Measurements from ENCODE around the gene FKBP4. TPM values are rescaled to one million over a fixed set of nuclear protein-coding genes. Genes with fewer than 3 reads are reported as not detected.

The FKBP4 gene
- total RNA-seq, 4 donors from 2014 or later, result 34.7 to 47.0 (median 41.1) TPM

DNA sequence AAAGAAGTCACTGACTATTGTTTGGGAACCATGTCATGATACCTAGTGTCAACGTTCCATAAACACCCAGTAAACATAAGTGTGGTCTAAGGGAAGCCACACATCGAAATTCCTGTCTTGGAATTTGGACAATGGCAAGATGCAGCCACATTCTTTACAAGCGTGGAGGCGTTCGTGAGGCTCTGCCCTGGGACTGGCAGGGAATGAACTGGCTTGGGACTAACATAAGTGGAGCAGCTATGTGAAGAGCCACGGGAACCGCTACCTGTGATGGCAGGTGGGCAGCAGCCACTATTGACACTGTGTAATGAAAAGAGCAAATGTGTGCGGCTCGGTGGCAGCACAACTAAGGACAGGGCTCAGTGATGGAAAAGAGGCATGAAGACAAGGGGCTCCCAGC, 50.0 kb downstream of the FKBP4 start:
- Histone ChIP-seq H3K27me3 (no peaks in the 10 kb centered on the region), H3K27ac (peak overlapping the region in 3 of 4 donors; percentile 24 to 56 (median 54)), H3K4me3 (no peak overlapping the region), H3K9me3 (no peaks in the 10 kb centered on the region), H3K4me1 (peaks cover 0 to 5% (median 0%) of the 10 kb centered on the region in 3 donors), H3K36me3 (peaks cover 0 to 31% of the 10 kb centered on the region in 2 donors)
- TF ChIP-seq POLR2A (IDR thresholded peaks at IDR 0.05), result no peak
- TF ChIP-seq EP300 (IDR thresholded peaks at IDR 0.05), result no peak
- TF ChIP-seq, protein P1, sequence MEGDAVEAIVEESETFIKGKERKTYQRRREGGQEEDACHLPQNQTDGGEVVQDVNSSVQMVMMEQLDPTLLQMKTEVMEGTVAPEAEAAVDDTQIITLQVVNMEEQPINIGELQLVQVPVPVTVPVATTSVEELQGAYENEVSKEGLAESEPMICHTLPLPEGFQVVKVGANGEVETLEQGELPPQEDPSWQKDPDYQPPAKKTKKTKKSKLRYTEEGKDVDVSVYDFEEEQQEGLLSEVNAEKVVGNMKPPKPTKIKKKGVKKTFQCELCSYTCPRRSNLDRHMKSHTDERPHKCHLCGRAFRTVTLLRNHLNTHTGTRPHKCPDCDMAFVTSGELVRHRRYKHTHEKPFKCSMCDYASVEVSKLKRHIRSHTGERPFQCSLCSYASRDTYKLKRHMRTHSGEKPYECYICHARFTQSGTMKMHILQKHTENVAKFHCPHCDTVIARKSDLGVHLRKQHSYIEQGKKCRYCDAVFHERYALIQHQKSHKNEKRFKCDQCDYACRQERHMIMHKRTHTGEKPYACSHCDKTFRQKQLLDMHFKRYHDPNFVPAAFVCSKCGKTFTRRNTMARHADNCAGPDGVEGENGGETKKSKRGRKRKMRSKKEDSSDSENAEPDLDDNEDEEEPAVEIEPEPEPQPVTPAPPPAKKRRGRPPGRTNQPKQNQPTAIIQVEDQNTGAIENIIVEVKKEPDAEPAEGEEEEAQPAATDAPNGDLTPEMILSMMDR (IDR thresholded peaks at IDR 0.05), result no peak
- TF ChIP-seq POLR2AphosphoS5 (IDR thresholded peaks at IDR 0.05), result no peak
- 33 to 84% methylated on average over 1 to 8 of the region's 9 CpGs for WGBS, 2 donors (ENCODE audit: low coverage in 1 of 2)
- no peak for ATAC-seq

DNA sequence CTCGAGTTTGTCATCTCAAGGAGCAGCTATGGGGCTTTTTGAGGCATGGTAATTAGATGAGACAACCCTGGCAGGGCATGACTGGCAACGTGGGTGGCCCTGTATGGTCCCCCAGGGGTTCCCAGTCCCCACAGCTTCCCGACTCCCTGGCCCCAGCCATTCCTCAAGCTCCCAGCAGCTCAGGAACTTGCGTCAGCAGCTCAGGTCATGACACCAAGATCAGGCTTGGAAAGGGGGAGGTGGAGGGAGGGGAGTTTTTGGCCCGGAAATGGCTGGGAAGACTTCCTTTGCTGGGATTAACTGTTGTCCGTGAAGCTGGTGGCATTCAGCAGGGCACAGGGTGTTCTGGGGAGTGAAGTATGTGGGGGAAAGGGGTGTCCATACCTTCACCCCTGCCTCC, 50.5 kb downstream of the FKBP4 start:
- TF ChIP-seq EP300 (IDR thresholded peaks at IDR 0.05), result no peak
- no peak for TF ChIP-seq POLR2AphosphoS5 (IDR thresholded peaks at IDR 0.05)
- TF ChIP-seq, protein P1 (IDR thresholded peaks at IDR 0.05), result no peak
- TF ChIP-seq POLR2A (IDR thresholded peaks at IDR 0.05), result no peak
- Histone ChIP-seq H3K36me3 (peaks cover 0 to 31% of the 10 kb centered on the region in 2 donors), H3K27me3 (no peaks in the 10 kb centered on the region), H3K4me3 (no peak overlapping the region), H3K27ac (peak overlapping the region in 3 of 4 donors; percentile 24 to 56 (median 54)), H3K9me3 (no peaks in the 10 kb centered on the region), H3K4me1 (peaks cover 0 to 5% (median 0%) of the 10 kb centered on the region in 3 donors)
- peak; percentile 35 for ATAC-seq
- WGBS, 2 donors (ENCODE audit: low coverage in 1 of 2), result 0 to 14% methylated on average over 1 of the region's 6 CpGs

DNA sequence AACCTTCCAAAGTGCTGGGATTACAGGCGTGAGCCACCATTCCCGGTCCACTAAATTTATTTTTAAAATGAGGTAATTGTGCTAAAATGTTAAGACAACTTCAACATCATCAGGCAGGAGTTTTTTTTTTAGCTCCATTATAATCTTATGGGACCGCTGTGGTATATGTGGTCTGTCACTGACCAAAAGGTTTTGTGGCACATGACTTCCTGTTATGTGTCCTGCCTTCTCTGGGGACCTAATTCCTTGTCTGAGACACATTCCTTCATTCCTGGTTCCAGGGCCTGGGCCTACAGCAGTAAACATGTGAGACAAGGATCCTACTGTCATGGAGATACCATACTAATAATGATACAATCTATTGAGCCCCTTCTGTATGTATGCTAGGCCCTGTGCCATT, 57.2 kb downstream of the FKBP4 start:
- no peak overlapping the region for H3K27ac ChIP-seq
- TF ChIP-seq POLR2AphosphoS5 (IDR thresholded peaks at IDR 0.05), result no peak
- TF ChIP-seq POLR2A (IDR thresholded peaks at IDR 0.05), result no peak
- TF ChIP-seq EP300 (IDR thresholded peaks at IDR 0.05), result no peak
- TF ChIP-seq, protein P1 (IDR thresholded peaks at IDR 0.05), result no peak
- ATAC-seq, result no peak
- no peak overlapping the region for H3K4me3 ChIP-seq
- peaks cover 0 to 16% of the 10 kb centered on the region in 2 donors for H3K36me3 ChIP-seq
- H3K4me1 ChIP-seq, result peaks cover 0 to 7% (median 0%) of the 10 kb centered on the region in 3 donors
- H3K9me3 ChIP-seq, result no peaks in the 10 kb centered on the region
- WGBS, 2 donors (ENCODE audit: low coverage in 1 of 2), result 85 to 100% methylated on average over 1 to 3 of the region's 3 CpGs
- H3K27me3 ChIP-seq, result no peaks in the 10 kb centered on the region

DNA sequence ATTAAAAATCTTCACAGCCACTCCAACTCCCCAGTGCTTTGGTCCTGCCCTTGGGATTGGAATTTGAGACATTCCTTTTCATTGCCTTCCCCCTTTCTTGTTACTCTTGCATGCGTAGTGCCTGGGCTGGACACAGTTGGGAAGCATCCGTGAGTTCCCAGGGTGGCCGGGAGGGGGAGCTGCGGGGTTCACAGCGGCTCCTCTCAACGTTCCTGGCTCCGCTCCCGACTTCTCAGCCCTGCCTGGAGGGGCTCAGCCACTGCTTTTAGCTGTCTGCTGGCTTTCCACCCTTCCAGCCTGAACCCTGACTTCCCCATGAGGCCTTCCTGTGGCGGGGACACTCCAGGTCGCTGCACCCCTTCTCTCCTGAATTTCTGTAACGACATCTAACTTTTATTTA, 58.9 kb downstream of the FKBP4 start:
- ATAC-seq, result peak; percentile 84
- peak; percentile 38 for TF ChIP-seq POLR2AphosphoS5 (IDR thresholded peaks at IDR 0.05)
- no peak for TF ChIP-seq EP300 (IDR thresholded peaks at IDR 0.05)
- TF ChIP-seq, protein P1 (IDR thresholded peaks at IDR 0.05), result peak in 3 of 4 experiments; percentile 71 to 89 (median 74)
- TF ChIP-seq POLR2A (IDR thresholded peaks at IDR 0.05), result no peak
- H3K4me1 ChIP-seq, result peaks cover 0 to 7% (median 0%) of the 10 kb centered on the region in 3 donors
- 8 to 11% methylated on average over 6 to 10 of the region's 11 CpGs for WGBS, 2 donors (ENCODE audit: low coverage in 1 of 2)
- H3K27ac ChIP-seq, result no peak overlapping the region
- H3K27me3 ChIP-seq, result no peaks in the 10 kb centered on the region
- no peaks in the 10 kb centered on the region for H3K9me3 ChIP-seq
- H3K36me3 ChIP-seq, result peaks cover 0 to 26% of the 10 kb centered on the region in 2 donors
- H3K4me3 ChIP-seq, result no peak overlapping the region

Other genes starting within 250 kb of the FKBP4 start
- 10 to 100 TPM; 11.9 to 29.0 (median 22.1) TPM for gene ITFG2, start 17.7 kb downstream of the FKBP4 start, total RNA-seq
- gene NRIP2, start 40.1 kb downstream of the FKBP4 start, total RNA-seq, result 1 to 10 TPM; 1.4 to 5.7 (median 1.9) TPM
- gene TEX52, start 62.1 kb downstream of the FKBP4 start, total RNA-seq, result not detected
- 1 to 10 TPM in 2 of 4 donors, not detected in 2; 1.3 to 1.7 TPM for gene FOXM1, start 82.2 kb downstream of the FKBP4 start, total RNA-seq
- gene RHNO1, start 82.3 kb downstream of the FKBP4 start, total RNA-seq, result 10 to 100 TPM in 2 of 4 donors, 1 to 10 TPM in 2; 8.2 to 12.5 (median 9.5) TPM
- gene TULP3, start 95.9 kb downstream of the FKBP4 start, total RNA-seq, result 10 to 100 TPM; 25.2 to 41.4 (median 25.7) TPM
- gene TEAD4, start 164.4 kb downstream of the FKBP4 start, total RNA-seq, result 10 to 100 TPM in 3 of 4 donors, 1 to 10 TPM in 1; 4.7 to 26.7 (median 25.0) TPM

All from gastroesophageal sphincter (tissue), 4 donors.